Astrocyte (in vitro differentiated cells and primary cell): ENCODE measurements around the gene ARF3.

Experiments used
- CTCF ChIP-seq: IDR thresholded peaks from 2 replicates; pipeline ENCODE4 v1.5.1; 2011; ENCODE audit warnings: low read depth, mild to moderate bottlenecking, inconsistent platforms, low read length, moderate library complexity; ENCODE audit not compliant: insufficient read depth
- EZH2 ChIP-seq: IDR thresholded peaks from 2 replicates; pipeline ENCODE4 v1.6.1; 2012; ENCODE audit warnings: mild to moderate bottlenecking, low read length, inconsistent platforms; ENCODE audit not compliant: insufficient read depth

- TF ChIP-seq CTCF (no peak), EZH2 (no peak)
These were observed 47.1 kb downstream of the ARF3 start for GRCh38 chr12:48910196-48910595.
